ENCODE measurements around the gene CTF1. TPM values are rescaled to one million over a fixed set of nuclear protein-coding genes. Genes with fewer than 3 reads are reported as not detected.

CTF1 gene
- total and polyA plus RNA-seq, 10 of the 15 experiments (the other 5 are each of a cell fraction or from before 2014, with no cell fraction given), result 0.04 to 0.46 (median 0.11) TPM; not detected in 3

DNA sequence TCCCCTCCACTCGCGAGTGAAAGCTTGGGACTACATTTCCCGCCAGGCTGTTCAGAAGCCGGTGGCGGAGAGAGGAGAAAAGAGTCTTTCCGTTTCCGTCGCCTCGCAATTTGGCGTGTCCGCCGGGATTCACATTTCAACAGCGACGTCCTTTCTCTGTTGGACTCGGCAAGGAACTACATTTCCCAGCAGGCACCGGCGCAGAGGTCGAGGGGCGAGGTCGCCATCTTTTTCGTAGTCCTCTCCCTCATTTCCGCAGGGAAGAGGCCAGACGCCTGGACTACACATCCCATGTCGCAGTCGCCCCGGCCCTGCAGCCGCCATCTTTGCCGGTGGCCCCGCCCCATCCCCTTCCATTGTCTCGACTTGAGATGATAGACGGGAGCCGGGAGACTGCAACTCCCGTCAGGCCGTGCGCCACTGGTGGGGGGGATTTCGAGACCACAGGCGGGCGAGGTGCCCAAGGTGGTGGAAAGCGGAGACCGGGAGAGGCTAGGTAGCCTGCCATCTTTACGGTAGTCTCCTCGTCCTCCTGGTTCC, 26.1 kb downstream of the CTF1 start (continued):
- TF ChIP-seq, protein P1, sequence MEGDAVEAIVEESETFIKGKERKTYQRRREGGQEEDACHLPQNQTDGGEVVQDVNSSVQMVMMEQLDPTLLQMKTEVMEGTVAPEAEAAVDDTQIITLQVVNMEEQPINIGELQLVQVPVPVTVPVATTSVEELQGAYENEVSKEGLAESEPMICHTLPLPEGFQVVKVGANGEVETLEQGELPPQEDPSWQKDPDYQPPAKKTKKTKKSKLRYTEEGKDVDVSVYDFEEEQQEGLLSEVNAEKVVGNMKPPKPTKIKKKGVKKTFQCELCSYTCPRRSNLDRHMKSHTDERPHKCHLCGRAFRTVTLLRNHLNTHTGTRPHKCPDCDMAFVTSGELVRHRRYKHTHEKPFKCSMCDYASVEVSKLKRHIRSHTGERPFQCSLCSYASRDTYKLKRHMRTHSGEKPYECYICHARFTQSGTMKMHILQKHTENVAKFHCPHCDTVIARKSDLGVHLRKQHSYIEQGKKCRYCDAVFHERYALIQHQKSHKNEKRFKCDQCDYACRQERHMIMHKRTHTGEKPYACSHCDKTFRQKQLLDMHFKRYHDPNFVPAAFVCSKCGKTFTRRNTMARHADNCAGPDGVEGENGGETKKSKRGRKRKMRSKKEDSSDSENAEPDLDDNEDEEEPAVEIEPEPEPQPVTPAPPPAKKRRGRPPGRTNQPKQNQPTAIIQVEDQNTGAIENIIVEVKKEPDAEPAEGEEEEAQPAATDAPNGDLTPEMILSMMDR (IDR thresholded peaks at IDR 0.05 in 2 of 3, conservative IDR thresholded peaks at IDR 0.05 in 1 of 3; ENCODE audit: control insufficient read depth in 2 of 3, extremely low read depth in 1 of 3, insufficient read depth in 1 of 3, low read depth in 3 of 3, low read length in 3 of 3), result no peak
- no peak for TF ChIP-seq POLR2AphosphoS2 (IDR thresholded peaks at IDR 0.05; ENCODE audit: low read depth, low read length)
- TF ChIP-seq SP1 (IDR thresholded peaks at IDR 0.05; ENCODE audit: low read depth, low read length), result peak; percentile 79
- TF ChIP-seq ZBTB40 (IDR thresholded peaks at IDR 0.05; ENCODE audit: borderline replicate concordance), result peak; percentile 98
- no peak for TF ChIP-seq NFIC (IDR thresholded peaks at IDR 0.05; ENCODE audit: low read depth, low read length)
- TF ChIP-seq MTA2 (IDR thresholded peaks at IDR 0.05; ENCODE audit: low read depth), result peak; percentile 99
- 0 out of 2 replicates have a peak, but pooled peaks have one; percentile 50 for TF ChIP-seq RCOR1 (conservative IDR thresholded peaks at IDR 0.05; ENCODE audit: low read depth, low read length)

Measured in GM12878 (cell line).